ENCODE results near the gene TMPRSS6.

TMPRSS6 gene

GRCh38 chr22:37109242-37109917, at the start of gene TMPRSS6:
TSS of gene TMPRSS6 (minus strand) at chr22:37109713. CDS start at chr22:37103417, 6,296 bp downstream.
- DNase-seq (ENCODE audit: low read depth in 2 of 2), result no peak

DNA sequence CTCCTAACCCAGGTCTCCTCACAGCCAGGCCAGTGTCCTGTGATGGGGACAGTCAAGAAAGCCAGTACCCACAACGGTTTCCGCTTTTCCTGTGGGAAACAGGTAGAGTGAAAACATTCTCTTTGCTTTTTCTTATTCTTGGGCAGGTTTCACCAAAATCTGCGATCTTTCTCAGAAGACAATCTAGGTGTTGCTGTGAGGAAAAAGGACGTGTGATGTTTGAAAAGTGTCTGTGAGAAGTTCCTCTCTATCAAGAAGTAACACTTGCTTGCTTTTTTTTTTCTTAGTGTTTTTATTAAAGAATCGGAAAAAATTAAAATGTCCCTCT, 49.4 kb upstream of the TMPRSS6 start:
- DNase-seq (ENCODE audit: low read depth in 2 of 2), result no peak

- DNase-seq (ENCODE audit: low read depth in 2 of 2), result no peak
Observed at GRCh38 chr22:37157516-37158285, 48.2 kb upstream of the TMPRSS6 start.

DNA sequence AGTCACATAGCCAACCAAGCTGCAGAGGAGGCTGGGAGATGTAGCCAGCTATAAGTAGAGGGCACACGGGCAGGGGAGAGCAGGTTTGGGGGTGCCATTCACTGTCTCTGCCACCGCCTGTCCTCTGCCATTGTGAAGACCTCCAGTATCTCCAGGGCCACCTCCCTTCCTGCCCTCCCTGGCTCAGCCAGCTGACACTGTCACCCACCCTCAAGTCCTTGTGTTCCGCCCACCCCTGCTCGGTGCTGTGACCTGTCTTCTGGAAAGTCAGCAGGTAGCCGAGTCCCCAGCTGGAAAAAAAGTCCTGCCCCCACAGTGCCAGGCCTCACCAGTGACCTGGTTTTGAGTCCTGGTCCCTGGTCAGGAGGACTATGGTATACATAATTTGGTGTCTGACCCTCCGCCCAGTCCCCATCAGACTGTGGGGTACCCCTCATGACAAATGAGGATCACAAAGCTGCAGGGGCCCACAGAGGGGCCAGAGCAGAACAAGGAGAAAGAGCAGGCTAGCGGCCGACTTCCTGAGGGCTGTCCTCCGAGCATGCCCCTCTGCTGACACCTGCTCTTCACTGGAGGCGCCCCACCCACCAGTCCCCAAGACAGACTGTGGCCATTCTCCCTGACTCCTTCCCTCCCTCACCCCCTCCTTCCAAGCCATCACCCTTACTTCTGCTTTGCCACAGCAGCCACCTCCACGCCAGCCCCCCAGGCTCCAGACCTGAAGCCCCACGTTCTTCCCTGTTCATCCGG, 47.3 kb upstream of the TMPRSS6 start:
- DNase-seq (ENCODE audit: low read depth in 2 of 2), result no peak

DNA sequence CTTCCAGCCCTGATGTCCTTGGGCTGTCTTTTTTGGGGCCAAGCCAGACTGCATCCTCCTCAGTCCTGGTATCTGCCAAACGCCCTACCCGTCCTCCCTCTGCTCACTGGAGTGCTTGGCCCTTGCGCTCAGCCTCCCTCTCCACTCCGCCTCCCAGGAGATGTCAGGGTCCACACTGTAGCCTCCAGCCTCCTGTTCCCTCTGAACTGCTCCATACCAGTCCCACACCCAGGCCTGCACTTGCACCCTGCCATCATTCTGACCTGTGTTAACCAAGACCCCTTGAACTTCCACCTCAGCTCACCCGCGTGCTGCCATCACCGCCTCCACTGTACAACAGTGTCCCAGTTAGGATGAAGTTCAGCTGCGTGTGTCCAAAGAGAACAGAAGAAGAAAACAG, 46.5 kb upstream of the TMPRSS6 start:
- DNase-seq (ENCODE audit: low read depth in 2 of 2), result no peak

GRCh38 chr22:37154925-37155712, 45.6 kb upstream of the TMPRSS6 start:
- DNase-seq (ENCODE audit: low read depth in 2 of 2), result no peak

DNA sequence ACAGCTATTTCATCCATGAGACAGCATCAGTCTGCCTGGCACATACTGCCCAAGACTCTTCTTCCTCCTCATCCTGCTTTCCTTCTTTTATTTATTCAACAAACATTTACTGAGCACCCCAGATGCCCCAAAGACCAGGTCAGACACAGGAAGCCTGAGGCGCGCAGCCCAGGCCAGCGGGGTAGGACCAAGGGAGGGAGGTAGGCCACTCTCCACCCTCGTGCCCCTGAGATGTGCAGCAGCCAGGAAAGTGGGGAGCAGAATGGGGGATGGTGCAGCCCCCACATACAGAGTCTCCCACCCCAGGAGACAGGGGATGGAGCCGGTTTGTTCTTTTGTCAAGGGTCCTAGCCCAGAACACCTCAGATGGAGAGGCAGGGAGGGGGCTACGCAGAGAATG, 44.4 kb upstream of the TMPRSS6 start:
- no peak for DNase-seq (ENCODE audit: low read depth in 2 of 2)

DNA sequence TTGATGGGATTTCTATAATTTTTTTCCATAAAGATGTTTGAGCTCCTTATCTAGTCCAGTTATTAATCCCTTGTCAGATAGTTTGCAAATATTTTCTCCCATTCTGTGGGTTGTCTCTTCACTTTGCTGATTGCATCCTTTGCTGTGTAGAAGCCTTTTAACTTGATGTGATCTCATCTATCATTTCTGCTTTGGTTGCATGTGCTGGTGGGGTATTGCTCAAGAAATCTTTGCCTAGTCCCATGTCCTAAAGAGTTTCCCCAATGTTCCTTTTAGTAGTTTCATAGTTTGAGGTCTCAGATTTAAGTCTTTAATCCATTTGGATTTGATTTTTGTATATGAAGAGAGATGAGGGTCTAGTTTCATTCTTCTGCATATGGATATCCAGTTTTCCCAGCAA, 41.9 kb upstream of the TMPRSS6 start:
- no peak for DNase-seq (ENCODE audit: low read depth in 2 of 2)

DNA sequence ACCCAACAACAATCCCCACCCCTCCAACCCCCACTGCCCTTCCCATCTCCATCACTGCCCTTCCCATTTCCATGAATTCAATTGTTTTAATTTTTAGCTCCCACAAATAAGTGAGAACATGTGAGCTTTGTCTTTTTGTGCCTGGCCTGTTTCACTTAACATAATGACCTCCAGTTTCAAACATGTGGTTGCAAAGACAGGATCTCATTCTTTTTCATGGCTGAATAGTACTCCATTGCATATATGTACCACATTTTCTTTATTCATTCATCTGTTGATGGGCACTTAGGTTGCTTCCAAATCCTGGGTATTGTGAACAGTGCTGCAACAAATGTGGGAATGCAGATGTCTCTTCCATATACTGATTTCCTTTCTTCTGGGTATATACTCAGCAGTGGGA, 41.2 kb upstream of the TMPRSS6 start:
- no peak for DNase-seq (ENCODE audit: low read depth in 2 of 2)

DNA sequence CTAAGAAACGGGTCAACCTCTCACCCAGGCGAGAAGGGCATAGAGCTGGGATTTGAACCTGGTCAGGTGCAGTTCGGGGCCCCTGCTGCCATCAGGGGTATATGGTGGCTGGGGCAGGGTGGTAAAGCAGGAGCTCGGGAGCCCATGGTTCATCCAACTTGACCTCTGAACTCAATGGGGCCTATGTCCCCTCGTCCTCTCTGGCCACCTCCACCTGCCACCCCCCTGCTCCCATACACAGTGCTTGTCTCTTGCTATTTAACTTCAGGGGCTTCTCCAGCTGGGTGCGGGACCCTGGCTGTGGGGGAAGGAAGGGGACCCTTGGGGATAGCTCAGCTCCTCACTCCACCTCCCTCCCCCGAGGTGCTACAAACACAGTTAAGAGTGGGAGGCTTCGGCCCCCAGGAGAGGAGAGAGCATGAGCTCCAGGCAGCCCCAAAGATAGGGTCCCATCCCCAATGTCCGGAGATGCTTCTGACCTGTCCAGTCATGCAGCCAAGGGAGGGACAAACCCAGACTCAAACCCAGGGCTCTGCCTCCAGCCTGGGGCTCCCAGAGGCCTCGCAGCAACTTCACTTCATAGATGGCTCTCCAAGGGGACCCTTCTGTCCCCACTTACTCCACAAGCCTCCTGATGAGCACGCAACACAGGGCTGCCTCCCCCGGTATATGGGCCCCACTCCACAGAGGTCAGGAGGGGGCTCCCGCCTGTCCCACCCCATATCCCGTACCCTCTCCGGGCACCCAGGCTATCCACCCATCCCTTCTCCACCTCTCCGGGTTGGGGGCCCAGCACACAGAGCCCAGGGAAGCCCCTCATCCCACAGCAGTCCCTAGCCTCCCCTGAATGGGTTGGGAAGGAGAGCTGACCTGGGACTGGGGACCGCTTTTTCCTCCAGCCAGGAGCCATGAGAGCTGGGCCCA, 39.5 kb upstream of the TMPRSS6 start:
- DNase-seq (ENCODE audit: low read depth in 2 of 2), result no peak

DNA sequence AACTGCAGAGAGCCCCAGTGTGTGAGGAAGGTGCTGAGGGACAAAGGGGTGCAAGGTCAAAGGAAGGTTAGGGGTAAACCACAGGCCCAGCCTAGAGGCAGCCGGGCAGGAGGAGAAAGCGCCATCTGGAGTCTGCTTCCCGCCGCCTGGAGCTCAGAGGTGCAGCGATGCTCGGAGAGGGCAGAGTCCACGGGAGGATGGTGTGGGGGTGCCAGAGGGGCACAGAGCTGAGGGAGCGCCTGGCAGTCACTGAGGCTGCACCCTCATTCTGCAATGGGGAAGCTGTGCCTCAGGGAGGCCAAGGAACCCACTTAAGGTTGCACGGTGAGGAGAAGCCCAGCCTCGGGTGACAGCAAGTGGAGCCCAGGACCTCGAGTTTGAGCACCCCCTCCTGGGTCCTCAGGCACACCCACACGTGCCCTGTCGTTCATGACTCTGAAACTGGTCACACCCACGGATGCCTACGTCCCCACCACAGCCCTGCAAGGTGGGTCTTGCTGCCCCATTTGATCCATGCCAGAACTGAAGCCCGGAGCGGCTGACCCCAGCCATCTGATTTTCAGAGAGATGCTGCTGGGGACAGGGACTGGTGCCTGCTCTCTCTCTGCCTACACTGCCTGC, 38.6 kb upstream of the TMPRSS6 start:
- DNase-seq (ENCODE audit: low read depth in 2 of 2), result no peak

- DNase-seq (ENCODE audit: low read depth in 2 of 2), result no peak
Observed at GRCh38 chr22:37147186-37147990, 37.9 kb upstream of the TMPRSS6 start.

DNA sequence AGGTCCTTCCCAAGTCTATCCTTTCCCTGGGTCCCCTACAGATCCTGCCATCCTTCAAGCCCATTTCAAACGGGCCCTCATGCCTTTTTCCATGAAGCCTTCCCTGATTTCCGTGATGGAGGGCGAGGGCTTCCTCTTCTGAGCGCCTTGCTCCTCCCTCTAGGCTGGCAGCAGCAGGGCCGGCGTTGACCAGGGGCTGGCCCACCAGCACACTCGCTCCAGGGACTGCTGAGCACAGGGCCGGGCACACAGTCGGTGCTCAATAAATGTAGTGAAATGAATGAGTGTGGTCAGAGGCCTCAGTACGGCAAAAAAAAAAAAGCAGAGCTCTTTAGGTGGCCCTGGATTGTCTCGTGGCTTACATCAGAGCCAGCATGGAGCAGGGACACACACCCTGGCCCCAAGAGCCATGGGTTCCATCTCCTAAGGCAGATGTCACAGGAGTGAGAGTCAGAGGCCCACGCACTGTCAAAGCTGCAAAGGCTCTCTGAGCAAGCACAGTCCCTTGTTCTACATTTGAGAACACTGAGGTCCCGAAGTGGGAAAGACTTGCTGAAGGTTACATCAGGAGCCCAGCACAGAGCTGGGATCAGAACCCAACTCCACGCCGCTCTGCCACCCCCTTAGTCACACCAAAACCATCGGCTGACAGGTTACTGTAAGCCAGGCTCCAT, 37.1 kb upstream of the TMPRSS6 start:
- DNase-seq (ENCODE audit: low read depth in 2 of 2), result no peak

DNA sequence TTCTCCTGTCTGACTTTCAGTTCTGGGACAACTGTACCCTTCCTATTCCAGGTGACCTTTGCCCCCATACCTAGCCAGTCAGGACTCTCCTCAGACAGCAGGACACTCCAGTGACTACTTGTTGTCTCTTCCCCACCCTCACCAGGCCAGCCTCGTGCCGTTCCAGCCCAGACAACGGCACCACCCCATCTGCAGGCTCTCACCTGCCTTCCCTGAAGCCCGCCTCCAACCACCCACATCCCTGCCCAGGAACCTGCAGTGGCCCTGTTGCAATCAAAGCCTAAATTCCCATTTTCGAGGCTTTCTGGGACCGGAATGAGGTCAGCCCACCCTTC, 36.5 kb upstream of the TMPRSS6 start:
- DNase-seq (ENCODE audit: low read depth in 2 of 2), result no peak

GRCh38 chr22:37145180-37146050, 35.9 kb upstream of the TMPRSS6 start:
- no peak for DNase-seq (ENCODE audit: low read depth in 2 of 2)

GRCh38 chr22:37144180-37144554, 34.7 kb upstream of the TMPRSS6 start:
- DNase-seq (ENCODE audit: low read depth in 2 of 2), result no peak

DNA sequence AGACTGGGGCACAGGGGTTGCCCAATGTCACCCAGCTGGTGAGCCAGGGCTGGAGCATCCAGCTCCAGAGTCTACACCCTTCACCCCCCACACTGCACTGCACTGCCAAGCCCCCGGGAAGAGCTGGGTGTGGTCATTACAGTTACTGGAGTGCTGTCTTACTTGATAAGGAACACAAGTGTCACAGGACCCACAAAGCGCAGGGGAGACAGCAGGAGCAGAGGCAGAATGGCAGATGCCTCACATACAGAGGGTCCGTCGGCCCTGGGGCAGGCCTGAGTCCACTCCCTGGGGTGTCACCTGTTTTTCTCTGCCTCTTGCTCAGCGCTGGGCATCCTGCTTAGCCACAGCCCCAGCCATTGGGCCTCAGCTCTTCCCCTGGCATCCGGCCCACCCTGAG, 32.5 kb upstream of the TMPRSS6 start:
- no peak for DNase-seq (ENCODE audit: low read depth in 2 of 2)

- DNase-seq (ENCODE audit: low read depth in 2 of 2), result no peak
Observed at GRCh38 chr22:37141476-37141875, 32.0 kb upstream of the TMPRSS6 start.
